GM19023 (cell line): ENCODE results near the gene AGBL1.

Experiments used
- ATAC-seq: cut with Tn5 transposase; IDR thresholded peaks from one replicate; pipeline ENCODE4 v1.9.1; 2021; ENCODE audit warnings: mild to moderate bottlenecking, moderate library complexity; ENCODE audit not compliant: unreplicated experiment

AGBL1 gene

GRCh38 chr15:86677278-86677677 lies 597.6 kb downstream of the AGBL1 start:
- no peak for ATAC-seq

- ATAC-seq = no peak
Observed at GRCh38 chr15:86685263-86685662, 605.6 kb downstream of the AGBL1 start.

GRCh38 chr15:86689006-86689405 lies 609.3 kb downstream of the AGBL1 start:
- no peak for ATAC-seq

GRCh38 chr15:86690566-86690965 lies 610.9 kb downstream of the AGBL1 start:
- no peak for ATAC-seq

GRCh38 chr15:86691091-86691663 lies 611.5 kb downstream of the AGBL1 start:
- no peak for ATAC-seq

GRCh38 chr15:86700864-86701610 lies 621.4 kb downstream of the AGBL1 start:
- ATAC-seq = no peak

GRCh38 chr15:86701611-86701963 lies 621.9 kb downstream of the AGBL1 start:
- no peak for ATAC-seq

GRCh38 chr15:86706813-86707212 lies 627.1 kb downstream of the AGBL1 start:
- ATAC-seq = no peak

GRCh38 chr15:86711476-86711875 lies 631.8 kb downstream of the AGBL1 start:
- ATAC-seq = no peak

- ATAC-seq = no peak
Observed at GRCh38 chr15:86714241-86714640, 634.6 kb downstream of the AGBL1 start.

- ATAC-seq = no peak
Observed at GRCh38 chr15:86725628-86726027, 646.0 kb downstream of the AGBL1 start.

GRCh38 chr15:86735247-86736040 lies 655.8 kb downstream of the AGBL1 start:
- no peak for ATAC-seq

GRCh38 chr15:86741917-86742316 lies 662.2 kb downstream of the AGBL1 start:
- ATAC-seq = no peak

- no peak for ATAC-seq
Observed at GRCh38 chr15:86743283-86743903, 663.7 kb downstream of the AGBL1 start.

GRCh38 chr15:86744198-86744780 lies 664.6 kb downstream of the AGBL1 start:
- no peak for ATAC-seq

GRCh38 chr15:86751116-86751515 lies 671.4 kb downstream of the AGBL1 start:
- no peak for ATAC-seq

- ATAC-seq = no peak
Observed at GRCh38 chr15:86754846-86755245, 675.2 kb downstream of the AGBL1 start.

GRCh38 chr15:86756688-86757087 lies 677.0 kb downstream of the AGBL1 start:
- no peak for ATAC-seq

GRCh38 chr15:86759800-86760523 lies 680.3 kb downstream of the AGBL1 start:
- no peak for ATAC-seq

- no peak for ATAC-seq
Observed at GRCh38 chr15:86762874-86763273, 683.2 kb downstream of the AGBL1 start.

- no peak for ATAC-seq
Observed at GRCh38 chr15:86764021-86764420, 684.4 kb downstream of the AGBL1 start.
